ENCODE measurements around the gene CATSPER2. TPM values are rescaled to one million over a fixed set of nuclear protein-coding genes. Genes with fewer than 3 reads are reported as not detected.
"Not testable (repeated sequence)": the region's sequence is repeated elsewhere in the genome, so short reads cannot be mapped to it uniquely, and the experiment has no call there.

The CATSPER2 gene
- total RNA-seq, 1 donor from 2014 or later: 0.54 TPM

GRCh38 chr15:43600200-43600599 lies 48.4 kb downstream of the CATSPER2 start:
- ATAC-seq; DNase-seq (ENCODE audit: missing footprints); intact Hi-C loops (cut with DNase I): not testable (repeated sequence)

- intact Hi-C loops (cut with DNase I); DNase-seq (ENCODE audit: missing footprints); ATAC-seq: not testable (repeated sequence)
Observed at GRCh38 chr15:43599131-43599530, 49.5 kb downstream of the CATSPER2 start.

GRCh38 chr15:43593328-43594190 lies 55.1 kb downstream of the CATSPER2 start, which contains the start of gene CKMT1B:
CKMT1B (plus strand) TSS chr15:43594027; CDS start chr15:43594219, 192 bp downstream.
- intact Hi-C loops (cut with DNase I); DNase-seq (ENCODE audit: missing footprints); ATAC-seq: not testable (repeated sequence)

- DNase-seq (ENCODE audit: missing footprints); intact Hi-C loops (cut with DNase I); ATAC-seq: not testable (repeated sequence)
Observed at GRCh38 chr15:43592841-43593240, 55.8 kb downstream of the CATSPER2 start.

DNA sequence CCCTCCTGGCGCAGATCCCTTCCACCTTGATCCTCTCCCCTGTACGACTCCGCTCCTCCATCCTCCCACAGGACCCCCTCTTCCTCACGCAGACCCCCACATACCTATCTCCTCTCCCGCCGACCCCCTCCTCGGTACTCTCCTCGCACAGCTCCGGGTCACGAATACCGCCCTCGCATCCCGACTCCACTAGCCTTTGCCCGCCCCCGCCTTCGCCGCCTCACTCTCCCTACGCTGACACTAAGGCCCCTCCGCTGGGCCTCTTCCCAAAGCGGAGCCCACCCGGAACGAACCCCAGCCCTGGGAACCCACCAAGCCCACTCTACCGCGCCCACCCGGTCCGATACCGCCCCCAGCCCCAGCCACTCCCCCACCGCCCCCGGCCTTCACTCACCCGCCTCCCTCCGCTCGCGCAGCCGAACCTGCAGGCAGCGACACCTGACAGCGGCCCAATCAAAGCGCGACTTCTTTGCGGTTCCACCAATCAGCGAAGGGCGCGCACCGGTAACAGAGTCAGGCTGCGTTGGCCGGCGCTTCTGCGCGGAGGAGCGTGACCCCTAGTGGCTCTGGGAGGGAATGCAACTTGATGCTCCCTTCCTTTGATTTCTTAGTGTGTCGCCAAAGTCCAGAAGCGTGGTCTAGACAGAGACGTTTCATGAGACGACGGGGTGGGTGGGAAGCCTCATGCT lies 58.7 kb downstream of the CATSPER2 start, which contains the start of gene PPIP5K1:
Gene PPIP5K1, minus strand, starts transcription at position 431 of the 689 bp plus-strand sequence. CDS start 5,704 bp downstream, outside the sequence.
- DNase-seq (ENCODE audit: missing footprints); intact Hi-C loops (cut with DNase I): not testable (repeated sequence)
- peak; percentile 99 for ATAC-seq

Other genes with a start within 250 kb of the CATSPER2 start
- 24.3 TPM for gene TP53BP1, start 155.7 kb downstream of the CATSPER2 start, total RNA-seq
- 21.4 TPM for gene MAP1A, start 131.2 kb downstream of the CATSPER2 start, total RNA-seq
- gene PPIP5K1, start 58.6 kb downstream of the CATSPER2 start, total RNA-seq: 15.7 TPM
- 0.76 TPM for gene CKMT1B, start 54.8 kb downstream of the CATSPER2 start, total RNA-seq
- not detected for gene STRC, start 30.0 kb downstream of the CATSPER2 start, total RNA-seq
- 0.43 TPM for gene CKMT1A, start 45.0 kb upstream of the CATSPER2 start, total RNA-seq
- 166 TPM for gene PDIA3, start 97.6 kb upstream of the CATSPER2 start, total RNA-seq
- gene ELL3, start 128.1 kb upstream of the CATSPER2 start, total RNA-seq: 1.5 TPM
- gene SERF2, start 143.5 kb upstream of the CATSPER2 start, total RNA-seq: 1,102 TPM
- gene SERINC4, start 151.4 kb upstream of the CATSPER2 start, total RNA-seq: 0.30 TPM
- gene HYPK, start 151.8 kb upstream of the CATSPER2 start, total RNA-seq: 16.4 TPM
- gene MFAP1, start 175.8 kb upstream of the CATSPER2 start, total RNA-seq: 18.9 TPM
- gene WDR76, start 178.2 kb upstream of the CATSPER2 start, total RNA-seq: 2.1 TPM